ENCODE data around the gene RFX2.
"Not testable (repeated sequence)": the region's sequence is repeated elsewhere in the genome, so short reads cannot be mapped to it uniquely, and the experiment has no call there.

The RFX2 gene

DNA sequence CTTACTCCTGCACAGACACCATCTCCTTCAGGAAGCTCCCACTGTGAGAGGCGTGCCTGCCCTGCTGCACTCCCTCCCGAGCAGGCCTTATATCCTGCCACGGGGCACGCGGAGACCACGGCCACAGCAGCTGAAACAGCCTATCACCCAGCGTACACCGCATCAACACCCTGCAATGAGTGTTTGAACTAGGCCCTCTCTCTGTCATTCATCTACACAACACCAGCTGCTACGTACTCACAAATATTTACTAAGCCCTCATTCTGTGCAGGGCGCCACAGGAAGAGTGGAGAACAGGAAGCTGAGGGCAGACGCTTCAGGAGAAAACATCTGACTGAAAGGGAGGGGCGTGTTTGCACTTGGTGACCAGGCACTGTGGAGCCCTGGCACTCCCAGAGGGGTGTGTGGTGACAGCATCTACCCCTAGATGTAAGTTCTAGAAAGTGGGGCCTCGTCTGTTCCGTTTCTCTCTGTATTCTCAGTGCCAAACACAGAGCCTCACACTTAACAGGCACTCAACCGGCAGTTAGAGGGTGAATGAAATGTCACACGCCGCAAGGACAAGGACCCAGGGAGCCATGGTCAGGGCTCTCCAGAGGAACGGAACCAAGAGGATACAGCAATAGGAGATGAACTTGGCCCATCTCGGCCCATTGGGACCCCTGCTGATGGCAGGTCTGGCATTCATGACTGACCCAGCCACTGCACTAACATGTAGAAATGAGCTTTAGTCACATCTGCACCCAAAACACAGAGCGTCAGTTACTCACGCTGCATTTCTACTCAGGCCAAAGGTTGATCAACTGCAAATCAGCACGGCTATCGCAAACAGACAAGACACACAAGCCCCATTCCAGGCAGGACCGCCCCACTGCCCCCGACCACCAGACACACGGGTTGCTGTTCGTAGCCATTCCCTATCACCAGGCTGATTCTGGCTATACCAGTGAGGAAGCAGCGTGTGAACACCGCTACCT, 148.0 kb downstream of the RFX2 start:
- no peaks in the 10 kb centered on the region for H3K9me3 ChIP-seq
- H3K27me3 ChIP-seq = no peaks in the 10 kb centered on the region
- peaks cover 14 to 15% of the 10 kb centered on the region in 2 experiments for H3K4me1 ChIP-seq (ENCODE audit: control insufficient read depth in 1 of 2, insufficient read depth in 1 of 2, low read depth in 1 of 2, low read length in 1 of 2)
- peak overlapping the region; percentile 68 for H3K27ac ChIP-seq
- TF ChIP-seq, protein P1, sequence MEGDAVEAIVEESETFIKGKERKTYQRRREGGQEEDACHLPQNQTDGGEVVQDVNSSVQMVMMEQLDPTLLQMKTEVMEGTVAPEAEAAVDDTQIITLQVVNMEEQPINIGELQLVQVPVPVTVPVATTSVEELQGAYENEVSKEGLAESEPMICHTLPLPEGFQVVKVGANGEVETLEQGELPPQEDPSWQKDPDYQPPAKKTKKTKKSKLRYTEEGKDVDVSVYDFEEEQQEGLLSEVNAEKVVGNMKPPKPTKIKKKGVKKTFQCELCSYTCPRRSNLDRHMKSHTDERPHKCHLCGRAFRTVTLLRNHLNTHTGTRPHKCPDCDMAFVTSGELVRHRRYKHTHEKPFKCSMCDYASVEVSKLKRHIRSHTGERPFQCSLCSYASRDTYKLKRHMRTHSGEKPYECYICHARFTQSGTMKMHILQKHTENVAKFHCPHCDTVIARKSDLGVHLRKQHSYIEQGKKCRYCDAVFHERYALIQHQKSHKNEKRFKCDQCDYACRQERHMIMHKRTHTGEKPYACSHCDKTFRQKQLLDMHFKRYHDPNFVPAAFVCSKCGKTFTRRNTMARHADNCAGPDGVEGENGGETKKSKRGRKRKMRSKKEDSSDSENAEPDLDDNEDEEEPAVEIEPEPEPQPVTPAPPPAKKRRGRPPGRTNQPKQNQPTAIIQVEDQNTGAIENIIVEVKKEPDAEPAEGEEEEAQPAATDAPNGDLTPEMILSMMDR (IDR thresholded peaks at IDR 0.05) = no peak
- H3K36me3 ChIP-seq = peaks cover 24% of the 10 kb centered on the region
- no peak overlapping the region for H3K4me3 ChIP-seq (ENCODE audit: low read depth in 1 of 2, low read length in 1 of 2)

DNA sequence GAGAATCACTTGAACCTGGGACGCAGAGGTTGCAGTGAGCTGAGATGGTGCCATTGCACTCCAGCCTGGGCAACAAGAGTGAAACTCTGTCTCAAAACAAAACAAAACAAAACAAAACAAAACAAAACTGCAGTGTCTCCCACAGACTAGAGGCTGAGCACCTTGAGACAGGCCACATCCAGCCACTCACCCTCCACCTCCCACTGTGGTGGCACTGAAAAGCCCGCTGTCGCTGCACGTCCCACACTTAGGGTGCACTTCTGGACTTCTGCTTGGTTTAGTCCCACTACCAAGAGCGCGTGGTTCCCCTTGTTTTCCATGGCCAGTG, 148.7 kb downstream of the RFX2 start:
- not testable (repeated sequence) for H3K9me3 ChIP-seq; H3K4me3 ChIP-seq (ENCODE audit: low read depth in 1 of 2, low read length in 1 of 2); H3K27me3 ChIP-seq
- Histone ChIP-seq H3K36me3 (peaks cover 30% of the 10 kb centered on the region), H3K27ac (peak overlapping the region; percentile 68), H3K4me1 (ENCODE audit: control insufficient read depth in 1 of 2, insufficient read depth in 1 of 2, low read depth in 1 of 2, low read length in 1 of 2) (peaks cover 14 to 15% of the 10 kb centered on the region in 2 experiments)

DNA sequence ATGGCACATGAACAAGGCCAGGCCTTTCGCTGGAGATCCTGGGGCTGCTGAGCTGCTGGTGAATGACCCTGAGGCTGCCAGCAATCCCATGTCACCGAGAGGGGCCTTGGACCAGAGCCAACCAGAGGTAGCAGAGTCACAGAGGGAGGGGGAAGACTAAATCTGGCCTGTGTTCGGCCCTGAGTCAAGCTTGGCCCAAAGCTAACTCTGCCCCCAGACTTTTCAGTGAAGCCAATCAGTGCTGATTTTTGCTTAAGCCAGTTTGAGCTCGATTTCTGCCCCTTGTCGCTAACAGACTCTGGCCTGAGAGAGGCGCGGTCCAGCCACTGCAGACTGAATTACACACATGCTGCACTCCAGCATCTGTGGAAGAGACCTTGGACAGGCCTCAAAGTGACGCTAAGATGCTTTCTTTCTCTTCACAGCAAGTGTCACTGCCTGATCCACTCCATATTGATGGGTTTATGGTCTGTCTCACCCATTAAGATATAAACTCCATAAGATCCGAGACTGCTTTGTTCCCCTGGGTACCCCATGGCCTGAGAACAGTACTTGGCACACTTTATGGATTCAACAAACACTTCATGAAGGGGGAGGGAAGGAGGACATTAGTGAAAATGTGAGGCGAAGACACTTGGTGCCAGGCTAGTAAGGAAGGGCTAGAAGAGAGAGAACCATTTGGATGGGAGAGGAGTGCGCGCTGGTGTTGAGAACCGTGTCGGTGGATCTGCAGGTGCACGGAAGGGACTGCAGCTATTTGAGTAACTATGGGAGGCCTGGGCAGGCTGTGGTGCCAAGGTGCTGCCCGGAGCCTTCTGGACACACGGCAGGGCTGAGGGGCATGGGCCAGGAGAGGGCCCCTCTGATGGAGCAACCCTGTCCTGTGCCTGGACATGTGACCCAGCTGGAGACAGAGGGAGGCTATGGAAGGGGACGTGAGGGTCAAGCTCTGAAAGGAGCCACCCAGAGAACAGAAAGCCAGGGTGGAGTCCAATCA, 150.0 kb downstream of the RFX2 start:
- H3K4me1 ChIP-seq (ENCODE audit: control insufficient read depth in 1 of 2, insufficient read depth in 1 of 2, low read depth in 1 of 2, low read length in 1 of 2) = peaks cover 14 to 15% of the 10 kb centered on the region in 2 experiments
- no peak overlapping the region for H3K27ac ChIP-seq
- H3K9me3 ChIP-seq = no peaks in the 10 kb centered on the region
- H3K4me3 ChIP-seq (ENCODE audit: low read depth in 1 of 2, low read length in 1 of 2) = no peak overlapping the region
- peaks cover 24% of the 10 kb centered on the region for H3K36me3 ChIP-seq
- no peaks in the 10 kb centered on the region for H3K27me3 ChIP-seq
- TF ChIP-seq, protein P1 (IDR thresholded peaks at IDR 0.05) = no peak

DNA sequence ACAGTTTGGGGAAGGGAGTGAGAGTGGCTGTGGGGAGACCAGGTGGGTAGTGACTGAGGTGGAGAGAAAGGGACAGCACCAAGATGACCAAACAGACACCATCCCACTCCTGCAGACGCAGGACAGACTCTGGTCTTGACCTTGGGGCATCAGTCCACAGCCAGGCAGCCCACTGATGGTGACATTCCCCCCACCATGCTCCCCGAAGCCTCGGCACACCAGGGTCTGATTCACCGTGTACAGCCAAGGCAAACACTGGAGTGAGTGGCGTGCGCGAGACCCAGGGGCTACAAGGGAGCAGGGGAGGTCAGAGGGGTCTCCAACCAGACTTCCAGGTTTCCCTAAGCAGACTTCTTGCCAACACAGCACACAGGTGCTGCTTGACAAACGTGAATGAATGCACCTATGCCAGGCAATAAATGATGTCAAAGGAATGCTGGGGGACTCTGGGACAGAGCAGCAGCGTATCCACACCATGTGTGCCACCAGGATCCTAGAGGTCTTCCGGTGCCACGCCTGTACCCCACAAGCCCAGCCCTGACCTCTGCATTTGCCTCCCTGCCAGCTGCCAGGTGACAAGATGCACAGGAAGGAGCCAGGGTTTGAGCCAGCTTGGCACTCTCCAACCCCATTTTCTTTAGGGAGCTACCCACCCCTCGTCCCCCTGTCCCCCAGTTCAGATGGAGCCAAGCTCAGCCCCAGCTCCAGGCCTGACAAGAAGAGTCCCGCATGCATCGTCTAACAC, 150.9 kb downstream of the RFX2 start:
- H3K4me1 ChIP-seq (ENCODE audit: control insufficient read depth in 1 of 2, insufficient read depth in 1 of 2, low read depth in 1 of 2, low read length in 1 of 2) = peaks cover 14 to 16% of the 10 kb centered on the region in 2 experiments

DNA sequence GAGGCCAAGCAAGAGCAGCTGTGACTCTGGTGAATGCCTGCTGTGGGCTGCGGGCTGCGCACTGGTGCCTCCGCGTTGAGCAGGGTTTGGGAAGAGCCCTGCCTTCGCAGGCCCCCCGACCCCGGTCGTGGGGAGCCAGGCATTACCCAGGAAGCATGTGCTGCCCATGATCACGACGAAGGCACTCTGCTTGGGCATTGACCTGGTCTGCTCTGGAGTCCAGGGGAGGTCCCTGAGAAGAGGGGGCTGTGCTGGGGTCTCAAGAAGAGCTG, 151.5 kb downstream of the RFX2 start:
- Histone ChIP-seq H3K27me3 (no peaks in the 10 kb centered on the region), H3K4me3 (ENCODE audit: low read depth in 1 of 2, low read length in 1 of 2) (no peak overlapping the region), H3K27ac (no peak overlapping the region), H3K4me1 (ENCODE audit: control insufficient read depth in 1 of 2, insufficient read depth in 1 of 2, low read depth in 1 of 2, low read length in 1 of 2) (peaks cover 14 to 22% of the 10 kb centered on the region in 2 experiments), H3K36me3 (peaks cover 15% of the 10 kb centered on the region), H3K9me3 (no peaks in the 10 kb centered on the region)
- TF ChIP-seq, protein P1 (IDR thresholded peaks at IDR 0.05) = no peak

More for the DNA sequence above, 150.9 kb downstream of the RFX2 start:
- TF ChIP-seq, protein P1 (IDR thresholded peaks at IDR 0.05) = no peak
- H3K27me3 ChIP-seq = no peaks in the 10 kb centered on the region
- H3K9me3 ChIP-seq = no peaks in the 10 kb centered on the region
- H3K27ac ChIP-seq = no peak overlapping the region
- peaks cover 16% of the 10 kb centered on the region for H3K36me3 ChIP-seq
- H3K4me3 ChIP-seq (ENCODE audit: low read depth in 1 of 2, low read length in 1 of 2) = no peak overlapping the region
